PFSK-1 (cell line): Measurements from ENCODE around the gene SQSTM1.

Source experiments
- FOXP2 ChIP-seq: optimal IDR thresholded peaks from 2 replicates; pipeline ENCODE3; 2011; ENCODE audit warnings: borderline replicate concordance, control low read depth, inconsistent platforms; ENCODE audit not compliant: insufficient read depth; ENCODE audit errors: extremely low read length, extremely low read depth
- POLR2AphosphoS5 ChIP-seq: IDR thresholded peaks from 2 replicates; pipeline ENCODE4 v1.6.1; 2012; ENCODE audit warnings: low read depth, mild to moderate bottlenecking, control low read depth, low read length, moderate library complexity
- REST ChIP-seq, 2 experiments: IDR thresholded peaks; 2 replicates each; pipeline versions ENCODE4 v1.6.1 to v1.8.0; 2011 to 2012; ENCODE audit warnings: low read depth in 2 of 2, low read length in 2 of 2, control low read depth in 1 of 2, inconsistent platforms in 1 of 2, mild to moderate bottlenecking in 1 of 2, moderate library complexity in 1 of 2; ENCODE audit not compliant: insufficient read depth in 1 of 2
- SIN3A ChIP-seq: IDR thresholded peaks from 2 replicates; pipeline ENCODE4 v1.6.1; 2012; ENCODE audit warnings: mild to moderate bottlenecking, low read length, moderate library complexity, borderline replicate concordance; ENCODE audit not compliant: insufficient read depth

GRCh38 chr5:179803651-179804554, 16.8 kb upstream of the SQSTM1 start:
- TF ChIP-seq REST (IDR thresholded peaks at IDR 0.05; ENCODE audit: insufficient read depth in 1 of 2, low read depth in 2 of 2, low read length in 2 of 2): no peak
- no peak for TF ChIP-seq SIN3A
- no peak for TF ChIP-seq FOXP2
- TF ChIP-seq POLR2AphosphoS5: no peak
